A549 (cell line): ENCODE results near the gene MMP2. TPM values are rescaled to one million over a fixed set of nuclear protein-coding genes. Genes with fewer than 3 reads are reported as not detected.

ENCODE experiments used
- ATAC-seq, 2 experiments: fragments of 200-7000 bp in 1 of 2; fragments of >200 bp in 1 of 2; cut with Nextera tagmentation in 1 of 2; cut with Tn5 transposase in 1 of 2; 3 replicates each; pipeline versions ENCODE4 v1.8.0 to v1.9.1; 2018 to 2020; ENCODE audit warnings: mild to moderate bottlenecking in 1 of 2, moderate library complexity in 1 of 2
- CTCF ChIA-PET: fragments of 300-600 bp; sonication (Branson Sonifier 250); formaldehyde crosslinking; extraction: SDS; loops from one replicate; lab custom pipeline; 2021; ENCODE audit warnings: antibody characterized with exemption, inconsistent platforms; lab: Yijun Ruan, JAX
- POLR2A ChIA-PET: fragments of 350-600 bp; formaldehyde crosslinking; extraction: SDS; loops from one replicate; lab custom pipeline; 2021; ENCODE audit warnings: antibody characterized with exemption, inconsistent platforms; lab: Yijun Ruan, JAX
- DNase-seq, 2 experiments: peaks; one replicate each; pipeline versions ENCODE4 v3.0.0 to v3.0.0-alpha.2; 2011 to 2016; ENCODE audit warnings: low read depth in 1 of 2, low spot score in 1 of 2
- FAIRE-seq: peaks from 2 replicates; lab custom pipeline; 2011; peaks lifted over from hg19 to GRCh38; lab: Jason Lieb, UNC
- H3K27ac ChIP-seq, 2 experiments: fragments of >200 bp; sonication (Bioruptor Twin); formaldehyde crosslinking; 3 replicates each; pipeline ENCODE4 v1.5.1; 2016 to 2017
- H3K4me1 ChIP-seq: fragments of >200 bp; sonication (Bioruptor Twin); formaldehyde crosslinking; 3 replicates; pipeline ENCODE4 v1.6.1; 2016
- H3K4me2 ChIP-seq: fragments of >200 bp; sonication (Bioruptor Twin); formaldehyde crosslinking; 3 replicates; pipeline ENCODE4 v1.6.1; 2016
- H3K4me3 ChIP-seq: fragments of >200 bp; sonication (Bioruptor Twin); formaldehyde crosslinking; 3 replicates; pipeline ENCODE4 v1.5.1; 2016
- H3K9me3 ChIP-seq: fragments of >200 bp; sonication (Bioruptor Twin); formaldehyde crosslinking; 3 replicates; pipeline ENCODE4 v1.6.1; 2016
- BCL3 ChIP-seq: fragments of >200 bp; sonication (Bioruptor Twin); formaldehyde crosslinking; IDR thresholded peaks from 3 replicates; pipeline ENCODE4 v1.6.1; 2016
- BHLHE40 ChIP-seq: IDR thresholded peaks from 2 replicates; pipeline ENCODE4 v1.6.1; 2012; ENCODE audit warnings: low read depth, low read length, inconsistent platforms
- CBX8 ChIP-seq: fragments of 200-600 bp; sonication (generic); IDR thresholded peaks from 2 replicates; pipeline ENCODE4 v1.6.1; 2016
- CEBPB ChIP-seq, 2 experiments: fragments of >200 bp in 1 of 2; sonication (Bioruptor Twin) in 1 of 2; formaldehyde crosslinking in 1 of 2; IDR thresholded peaks; 2 replicates each; pipeline ENCODE4 v1.6.1; 2012 to 2016
- CHD4 ChIP-seq: fragments of 200-600 bp; sonication (generic); IDR thresholded peaks from 2 replicates; pipeline ENCODE4 v1.6.1; 2016; ENCODE audit warnings: antibody characterized with exemption, mild to moderate bottlenecking, borderline replicate concordance
- EP300 ChIP-seq, 2 experiments: fragments of >200 bp; sonication (Bioruptor Twin); formaldehyde crosslinking; IDR thresholded peaks; 2 replicates in 1 of 2; 3 replicates in 1 of 2; pipeline ENCODE4 v1.6.1; 2016 to 2017
- FOSB ChIP-seq: fragments of 250-450 bp; sonication (Bioruptor Pico); IDR thresholded peaks from 2 replicates; pipeline ENCODE4 v1.5.0; 2020; ENCODE audit warnings: mild to moderate bottlenecking, moderate library complexity
- FOSL2 ChIP-seq, 2 experiments: fragments of 450-650 bp in 1 of 2; fragments of >200 bp in 1 of 2; sonication (Bioruptor Twin) in 1 of 2; formaldehyde crosslinking; IDR thresholded peaks; 2 replicates each; pipeline versions ENCODE4 v1.5.0 to v1.6.1; 2016 to 2020; ENCODE audit warnings: mild to moderate bottlenecking in 1 of 2, moderate library complexity in 1 of 2
- GATA3 ChIP-seq: IDR thresholded peaks from 2 replicates; pipeline ENCODE4 v1.6.1; 2012; ENCODE audit warnings: borderline replicate concordance
- HES2 ChIP-seq: fragments of >200 bp; sonication (Bioruptor Twin); formaldehyde crosslinking; IDR thresholded peaks from 2 replicates; pipeline ENCODE4 v1.6.1; 2016
- HMGXB4 ChIP-seq: fragments of 250-450 bp; sonication (Bioruptor Pico); IDR thresholded peaks from 2 replicates; pipeline ENCODE4 v1.5.0; 2021; ENCODE audit warnings: mild to moderate bottlenecking, moderate library complexity, borderline replicate concordance
- HOXB5 ChIP-seq: fragments of 250-450 bp; sonication (Bioruptor Pico); IDR thresholded peaks from 2 replicates; pipeline ENCODE4 v1.5.0; 2020; ENCODE audit warnings: mild to moderate bottlenecking, moderate library complexity
- JUN ChIP-seq, 2 experiments: fragments of >200 bp; sonication (Bioruptor Twin); formaldehyde crosslinking; IDR thresholded peaks; 2 replicates in 1 of 2; 3 replicates in 1 of 2; pipeline ENCODE4 v1.6.1; 2016 to 2017
- MAFK ChIP-seq: fragments of 450-650 bp; IDR thresholded peaks from 2 replicates; pipeline ENCODE4 v1.6.1; 2014; ENCODE audit not compliant: partially characterized antibody
- NR3C1 ChIP-seq: fragments of >200 bp; sonication (Bioruptor Twin); formaldehyde crosslinking; IDR thresholded peaks from 3 replicates; pipeline ENCODE4 v1.6.1; 2017
- PBX3 ChIP-seq: IDR thresholded peaks from 2 replicates; pipeline ENCODE4 v1.6.1; 2012
- PHF8 ChIP-seq: fragments of 200-600 bp; sonication (generic); IDR thresholded peaks from 2 replicates; pipeline ENCODE4 v1.6.1; 2016; ENCODE audit warnings: low read depth, mild to moderate bottlenecking, antibody characterized with exemption, moderate library complexity, borderline replicate concordance
- POLR2AphosphoS2 ChIP-seq: conservative IDR thresholded peaks from 2 replicates; pipeline ENCODE4 v1.6.1; 2012; ENCODE audit warnings: low read length, improper control_type of control experiment, inconsistent platforms
- REST ChIP-seq: fragments of 200-600 bp; sonication (generic); IDR thresholded peaks from 2 replicates; pipeline ENCODE4 v1.6.1; 2016; ENCODE audit warnings: antibody characterized with exemption, mild to moderate bottlenecking, moderate library complexity
- RNF2 ChIP-seq: fragments of 200-600 bp; sonication (generic); IDR thresholded peaks from 2 replicates; pipeline ENCODE4 v1.6.1; 2016; ENCODE audit warnings: low read depth, mild to moderate bottlenecking, antibody characterized with exemption, moderate library complexity, borderline replicate concordance
- USF2 ChIP-seq: fragments of 450-650 bp; IDR thresholded peaks from 2 replicates; pipeline ENCODE4 v1.6.1; 2014; ENCODE audit warnings: antibody characterized with exemption
- ZC3H11A ChIP-seq: fragments of 450-650 bp; IDR thresholded peaks from 2 replicates; pipeline ENCODE4 v1.6.1; 2014; ENCODE audit warnings: antibody characterized with exemption, mild to moderate bottlenecking
- ZFP36 ChIP-seq: fragments of 450-650 bp; IDR thresholded peaks from 2 replicates; pipeline ENCODE4 v1.6.1; 2014; ENCODE audit warnings: borderline replicate concordance; ENCODE audit not compliant: partially characterized antibody
- ZNF302 ChIP-seq: fragments of 250-450 bp; sonication (Bioruptor Pico); IDR thresholded peaks from 2 replicates; pipeline ENCODE4 v1.9.0; 2021; ENCODE audit warnings: inconsistent platforms, mild to moderate bottlenecking, moderate library complexity
- ZSCAN20 ChIP-seq: fragments of 250-450 bp; sonication (Bioruptor Pico); IDR thresholded peaks from 2 replicates; pipeline ENCODE4 v1.8.0; 2022; ENCODE audit warnings: mild to moderate bottlenecking, moderate library complexity
- WGBS: methylation state at CpG from one replicate; pipeline ENCODE4 v1.1.6; 2017; ENCODE audit errors: missing lambda C conversion rate; 5-methylcytosine and 5-hydroxymethylcytosine counted together
- polyA plus RNA-seq, 4 experiments: library from polyadenylated mRNA; depleted of rRNA in 3 of 4; stranded (reverse); fragments of >200 nt; fragmentation: RNase III in 1 of 4; extraction: RNeasy Plus Mini Kit Qiagen cat#74134 plus additional on column Dnase treatment in 1 of 4; gene quantifications; 2 replicates in 3 of 4; 3 replicates in 1 of 4; pipeline ENCODE4 v1.2.3, GENCODE V29; 2011 to 2017

Gene MMP2
- polyA plus RNA-seq, 2 of the 4 experiments (the other 2 are of a cell fraction), result 11.5 to 11.8 TPM

GRCh38 chr16:55510185-55510805, 31.3 kb downstream of the MMP2 start:
- no peak overlapping the region for H3K4me3 ChIP-seq
- WGBS, result 30% methylated on average over 4 of the region's 4 CpGs
- no peak overlapping the region for H3K27ac ChIP-seq
- TF ChIP-seq ZNF302 (CRISPR knock-in tag), result no peak
- TF ChIP-seq ZFP36, result no peak
- TF ChIP-seq POLR2AphosphoS2, result no peak
- no peak for TF ChIP-seq HOXB5 (CRISPR knock-in tag)
- no peak for TF ChIP-seq HES2
- no peak for TF ChIP-seq CBX8
- TF ChIP-seq EP300 (IDR thresholded peaks at IDR 0.05), result no peak
- TF ChIP-seq RNF2, result no peak
- no peak for TF ChIP-seq CHD4
- TF ChIP-seq FOSB (CRISPR knock-in tag), result no peak
- TF ChIP-seq MAFK, result no peak
- no peak for TF ChIP-seq USF2
- no peak for TF ChIP-seq NR3C1
- DNase-seq (no peak), ATAC-seq (no peak), FAIRE-seq (no peak)
- ChIA-PET CTCF (interaction anchor here (0.6 kb wide), 1 partner anchor 45 kb away, joined by 4 read pairs; no protein-coding TSS in a partner anchor), POLR2A (no interaction called here)
- no peaks in the 10 kb centered on the region for H3K4me1 ChIP-seq
- H3K9me3 ChIP-seq, result peaks cover 18% of the 10 kb centered on the region
- peak overlapping the region; percentile 97 for H3K4me2 ChIP-seq

GRCh38 chr16:55512941-55513340, 33.9 kb downstream of the MMP2 start:
- TF ChIP-seq CEBPB (IDR thresholded peaks at IDR 0.05), result no peak
- CTCF ChIA-PET, result interaction anchor here (1.1 to 3.9 kb wide), 2 partner anchors 48 to 198 kb away, joined by 3 to 32 read pairs; no protein-coding TSS in a partner anchor
- no peak overlapping the region for H3K4me3 ChIP-seq
- DNase-seq, result no peak
- POLR2A ChIA-PET, result no interaction called here
- H3K4me1 ChIP-seq, result no peaks in the 10 kb centered on the region
- H3K9me3 ChIP-seq, result peaks cover 18% of the 10 kb centered on the region
- no peak for FAIRE-seq
- no peak overlapping the region for H3K27ac ChIP-seq
- H3K4me2 ChIP-seq, result no peak overlapping the region
- WGBS, result 84% methylated on average over 1 of the region's 1 CpG
- no peak for ATAC-seq

- ChIA-PET CTCF (interaction anchor here (3.9 kb wide), 1 partner anchor 48 kb away, joined by 32 read pairs; no protein-coding TSS in a partner anchor), POLR2A (no interaction called here)
- Histone ChIP-seq H3K4me2 (no peak overlapping the region), H3K4me1 (no peaks in the 10 kb centered on the region), H3K4me3 (no peak overlapping the region), H3K27ac (no peak overlapping the region), H3K9me3 (peaks cover 18% of the 10 kb centered on the region)
- ATAC-seq (no peak), DNase-seq (no peak), FAIRE-seq (no peak)
- WGBS, result 59% methylated on average over 5 of the region's 5 CpGs
- TF ChIP-seq BHLHE40, result no peak
- TF ChIP-seq REST, result no peak
- no peak for TF ChIP-seq ZNF302 (CRISPR knock-in tag)
- no peak for TF ChIP-seq FOSL2 (IDR thresholded peaks at IDR 0.05)
- TF ChIP-seq FOSL2 (CRISPR knock-in tag; IDR thresholded peaks at IDR 0.05), result no peak
- no peak for TF ChIP-seq BCL3
- TF ChIP-seq HMGXB4, result no peak
- TF ChIP-seq GATA3, result no peak
- no peak for TF ChIP-seq PHF8
- no peak for TF ChIP-seq JUN (IDR thresholded peaks at IDR 0.05)
- no peak for TF ChIP-seq PBX3
- TF ChIP-seq ZC3H11A, result no peak
- TF ChIP-seq ZSCAN20 (CRISPR knock-in tag), result no peak
- TF ChIP-seq RNF2, result no peak
Measured at GRCh38 chr16:55513616-55514015, 34.6 kb downstream of the MMP2 start.
